H1 (cell line): ENCODE measurements around the gene VIPR2. TPM values are rescaled to one million over a fixed set of nuclear protein-coding genes. Genes with fewer than 3 reads are reported as not detected.

ENCODE experiments used
- CTCF ChIA-PET: fragments of 300-600 bp; sonication (Branson Sonifier 250); formaldehyde crosslinking; loops from one replicate; lab custom pipeline; 2021; ENCODE audit not compliant: partially characterized antibody; lab: Charles Lee
- POLR2A ChIA-PET: fragments of 300-600 bp; sonication (Branson Sonifier 250); formaldehyde crosslinking; loops from one replicate; lab custom pipeline; 2021; ENCODE audit warnings: inconsistent platforms; ENCODE audit not compliant: partially characterized antibody; lab: Charles Lee
- DNase-seq, 2 experiments: peaks; one replicate each; pipeline versions ENCODE4 v3.0.0 to v3.0.0-alpha.2; 2010 to 2022; ENCODE audit warnings: low spot score in 2 of 2, low read depth in 1 of 2, mixed read lengths in 1 of 2
- FAIRE-seq: peaks from 2 replicates; lab custom pipeline; 2011; peaks lifted over from hg19 to GRCh38; lab: Jason Lieb, UNC
- H2AFZ ChIP-seq: 2 replicates; pipeline ENCODE4 v1.8.1; 2012; ENCODE audit warnings: low read length, inconsistent platforms
- H2AK5ac ChIP-seq: 2 replicates; pipeline ENCODE4 v1.6.1; 2013; ENCODE audit warnings: low read depth, low read length
- H2BK120ac ChIP-seq: replicated peaks from 2 replicates; pipeline ENCODE3; 2013; ENCODE audit warnings: low read depth, low read length, inconsistent platforms
- H2BK12ac ChIP-seq: 2 replicates; pipeline ENCODE4 v1.6.1; 2013; ENCODE audit warnings: low read depth, low read length
- H2BK15ac ChIP-seq: 2 replicates; pipeline ENCODE4 v1.6.1; 2013; ENCODE audit warnings: low read length
- H2BK20ac ChIP-seq: 2 replicates; pipeline ENCODE4 v1.6.1; 2013; ENCODE audit warnings: low read length
- H2BK5ac ChIP-seq: 2 replicates; pipeline ENCODE4 v1.6.1; 2013; ENCODE audit warnings: low read depth, low read length
- H3K14ac ChIP-seq: 2 replicates; pipeline ENCODE4 v1.6.1; 2013; ENCODE audit warnings: inconsistent platforms; ENCODE audit not compliant: insufficient read length
- H3K18ac ChIP-seq: 2 replicates; pipeline ENCODE4 v1.6.1; 2013; ENCODE audit warnings: low read length; ENCODE audit errors: extremely low read depth
- H3K23ac ChIP-seq: 2 replicates; pipeline ENCODE4 v1.6.1; 2013; ENCODE audit warnings: inconsistent platforms; ENCODE audit not compliant: insufficient read length
- H3K23me2 ChIP-seq: 2 replicates; pipeline ENCODE4 v1.6.1; 2013; ENCODE audit warnings: low read depth, low read length
- H3K27ac ChIP-seq: 2 replicates; pipeline ENCODE4 v1.6.1; 2011; ENCODE audit warnings: low read depth, low read length, inconsistent platforms
- H3K27me3 ChIP-seq, 4 experiments: replicated peaks in 1 of 4; 1 replicate in 1 of 4; 2 replicates in 3 of 4; pipeline versions ENCODE4 v1.6.1 to v1.8.1; 2011 to 2013; ENCODE audit warnings: low read length in 3 of 4, mild to moderate bottlenecking in 3 of 4, inconsistent platforms in 2 of 4, mixed read lengths in 2 of 4, moderate library complexity in 1 of 4; ENCODE audit not compliant: control insufficient read depth in 3 of 4, insufficient read depth in 3 of 4; ENCODE audit errors: extremely low read depth in 1 of 4
- H3K36me3 ChIP-seq, 4 experiments: 2 replicates each; pipeline versions ENCODE4 v1.6.1 to v1.8.1; 2011 to 2013; ENCODE audit warnings: mild to moderate bottlenecking in 4 of 4, low read length in 3 of 4, moderate library complexity in 2 of 4, control low read depth in 1 of 4, inconsistent platforms in 1 of 4; ENCODE audit not compliant: insufficient read depth in 4 of 4, control insufficient read depth in 2 of 4
- H3K4ac ChIP-seq: replicated peaks from 2 replicates; pipeline ENCODE3; 2013; ENCODE audit warnings: low read length, low read depth, mixed read lengths, inconsistent platforms; ENCODE audit not compliant: insufficient read length
- H3K4me1 ChIP-seq, 4 experiments: replicated peaks in 1 of 4; 1 replicate in 1 of 4; 2 replicates in 3 of 4; pipeline versions ENCODE4 v1.6.1 to v1.8.1; 2011 to 2013; ENCODE audit warnings: low read length in 3 of 4, inconsistent platforms in 2 of 4, mixed read lengths in 1 of 4; ENCODE audit not compliant: insufficient read depth in 4 of 4, control insufficient read depth in 3 of 4
- H3K4me2 ChIP-seq, 2 experiments: 2 replicates each; pipeline versions ENCODE4 v1.6.1 to v1.8.1; 2011 to 2013; ENCODE audit warnings: low read depth in 2 of 2, low read length in 2 of 2, control low read depth in 1 of 2, inconsistent platforms in 1 of 2, mild to moderate bottlenecking in 1 of 2; ENCODE audit not compliant: insufficient read depth in 1 of 2
- H3K4me3 ChIP-seq, 4 experiments: fragments of 200-600, 300-600 bp in 1 of 4; sonication (generic), shearing (Covaris generic), sonication (Bioruptor Twin) in 1 of 4; 2 replicates each; pipeline versions ENCODE4 v1.5.1 to v1.8.1; 2011 to 2016; ENCODE audit warnings: low read length in 4 of 4, low read depth in 3 of 4, control low read depth in 2 of 4, inconsistent platforms in 2 of 4, mild to moderate bottlenecking in 2 of 4, mixed read lengths in 1 of 4, moderate library complexity in 1 of 4; ENCODE audit not compliant: insufficient read depth in 2 of 4; ENCODE audit errors: extremely low read depth in 1 of 4
- H3K56ac ChIP-seq: replicated peaks from 2 replicates; pipeline ENCODE3; 2013; ENCODE audit warnings: low read depth, mild to moderate bottlenecking, mixed read lengths, low read length, inconsistent platforms; ENCODE audit not compliant: insufficient read length
- H3K79me1 ChIP-seq: 2 replicates; pipeline ENCODE4 v1.6.1; 2013; ENCODE audit warnings: low read depth, low read length, control low read depth
- H3K79me2 ChIP-seq, 2 experiments: 2 replicates each; pipeline versions ENCODE4 v1.6.1 to v1.8.1; 2012 to 2013; ENCODE audit warnings: low read length in 2 of 2, mild to moderate bottlenecking in 2 of 2, inconsistent platforms in 1 of 2; ENCODE audit not compliant: insufficient read depth in 2 of 2, control insufficient read depth in 1 of 2
- H3K9ac ChIP-seq, 4 experiments: replicated peaks in 1 of 4; 1 replicate in 1 of 4; 2 replicates in 3 of 4; pipeline versions ENCODE4 v1.6.1 to v1.8.1; 2011 to 2013; ENCODE audit warnings: low read depth in 3 of 4, low read length in 3 of 4, control low read depth in 2 of 4, mild to moderate bottlenecking in 2 of 4, moderate library complexity in 2 of 4, inconsistent platforms in 1 of 4; ENCODE audit errors: extremely low read depth in 1 of 4
- H3K9me3 ChIP-seq, 2 experiments: 2 replicates each; pipeline versions ENCODE4 v1.6.1 to v1.8.1; 2012 to 2013; ENCODE audit warnings: mild to moderate bottlenecking in 2 of 2, moderate library complexity in 2 of 2, control low read depth in 1 of 2, inconsistent platforms in 1 of 2, low read depth in 1 of 2, low read length in 1 of 2, mixed read lengths in 1 of 2; ENCODE audit not compliant: insufficient read depth in 2 of 2
- H4K20me1 ChIP-seq, 2 experiments: replicated peaks in 1 of 2; 2 replicates each; pipeline versions ENCODE3 to v1.8.1; 2011 to 2013; ENCODE audit warnings: inconsistent platforms in 2 of 2, low read length in 2 of 2, mild to moderate bottlenecking in 1 of 2; ENCODE audit not compliant: insufficient read depth in 2 of 2, control insufficient read depth in 1 of 2
- H4K5ac ChIP-seq: 2 replicates; pipeline ENCODE4 v1.6.1; 2013; ENCODE audit warnings: low read length, low read depth, mixed read lengths, inconsistent platforms; ENCODE audit not compliant: insufficient read length
- H4K8ac ChIP-seq: 2 replicates; pipeline ENCODE4 v1.8.0; 2013; ENCODE audit warnings: mild to moderate bottlenecking, moderate library complexity, low read length, inconsistent platforms; ENCODE audit not compliant: insufficient read depth; ENCODE audit errors: extremely low read depth
- H4K91ac ChIP-seq: replicated peaks from 2 replicates; pipeline ENCODE3; 2013; ENCODE audit warnings: low read length, mixed read lengths, inconsistent platforms; ENCODE audit not compliant: insufficient read length
- CBX8 ChIP-seq: fragments of 300-800, 300-1000 bp; sonication (generic); IDR thresholded peaks from 2 replicates; pipeline ENCODE4 v1.7.1; 2016; ENCODE audit warnings: low read depth, low read length, borderline replicate concordance
- CHD2 ChIP-seq: IDR thresholded peaks from 2 replicates; pipeline ENCODE4 v1.6.1; 2012; ENCODE audit warnings: low read length, improper control_type of control experiment
- CTBP2 ChIP-seq: IDR thresholded peaks from 2 replicates; pipeline ENCODE4 v1.7.0; 2011; ENCODE audit warnings: borderline replicate concordance, mild to moderate bottlenecking, moderate library complexity, mixed read lengths, low read length; ENCODE audit not compliant: insufficient read depth, insufficient read length
- EP300 ChIP-seq, 2 experiments: IDR thresholded peaks; 1 replicate in 1 of 2; 2 replicates in 1 of 2; pipeline ENCODE4 v1.6.1; 2011 to 2012; ENCODE audit warnings: low read depth in 2 of 2, low read length in 2 of 2, mild to moderate bottlenecking in 2 of 2, borderline replicate concordance in 1 of 2, inconsistent platforms in 1 of 2, moderate library complexity in 1 of 2
- GABPA ChIP-seq: IDR thresholded peaks from 2 replicates; pipeline ENCODE4 v1.6.1; 2011; ENCODE audit warnings: mild to moderate bottlenecking, low read length, moderate library complexity, borderline replicate concordance; ENCODE audit not compliant: insufficient read depth
- GTF2F1 ChIP-seq: IDR thresholded peaks from 2 replicates; pipeline ENCODE4 v1.6.1; 2012; ENCODE audit warnings: low read depth, low read length, improper control_type of control experiment, borderline replicate concordance
- HDAC6 ChIP-seq: IDR thresholded peaks from one replicate; pipeline ENCODE4 v1.7.1; 2012; ENCODE audit warnings: low read depth, mild to moderate bottlenecking, inconsistent platforms, low read length, moderate library complexity
- POLR2A ChIP-seq, 2 experiments: IDR thresholded peaks; 1 replicate in 1 of 2; 2 replicates in 1 of 2; pipeline ENCODE4 v1.6.1; 2011; ENCODE audit warnings: low read depth in 2 of 2, low read length in 2 of 2, mild to moderate bottlenecking in 2 of 2; ENCODE audit errors: control extremely low read depth in 1 of 2
- RAD21 ChIP-seq, 2 experiments: IDR thresholded peaks in 1 of 2; conservative IDR thresholded peaks in 1 of 2; 2 replicates each; pipeline ENCODE4 v1.6.1; 2011; ENCODE audit warnings: low read depth in 2 of 2, low read length in 2 of 2, improper control_type of control experiment in 1 of 2, inconsistent platforms in 1 of 2, mild to moderate bottlenecking in 1 of 2, moderate library complexity in 1 of 2
- RBBP5 ChIP-seq: IDR thresholded peaks from 2 replicates; pipeline ENCODE4 v1.7.1; 2012; ENCODE audit warnings: low read depth, mild to moderate bottlenecking, inconsistent platforms, low read length, moderate library complexity, borderline replicate concordance
- SIN3A ChIP-seq, 2 experiments: IDR thresholded peaks in 1 of 2; conservative IDR thresholded peaks in 1 of 2; 2 replicates each; pipeline ENCODE4 v1.6.1; 2011 to 2012; ENCODE audit warnings: low read length in 2 of 2, improper control_type of control experiment in 1 of 2, low read depth in 1 of 2, mild to moderate bottlenecking in 1 of 2
- SIRT6 ChIP-seq: IDR thresholded peaks from one replicate; pipeline ENCODE4 v1.7.1; 2012; ENCODE audit warnings: low read length, inconsistent platforms
- YY1 ChIP-seq: IDR thresholded peaks from 2 replicates; pipeline ENCODE4 v1.6.1; 2011; ENCODE audit warnings: low read depth, mild to moderate bottlenecking, low read length
- WGBS, 2 experiments: shearing (Covaris generic) in 1 of 2; methylation state at CpG; one replicate each; pipeline versions ENCODE4 v1.1.6 to v1.1.7; 2013 to 2015; ENCODE audit warnings: low lambda C conversion rate in 2 of 2, mixed read lengths in 2 of 2, inconsistent platforms in 1 of 2, low coverage in 1 of 2, missing lambda C conversion rate in 1 of 2; ENCODE audit not compliant: insufficient replicate concordance in 2 of 2, insufficient coverage in 1 of 2, insufficient read length in 1 of 2; ENCODE audit errors: extremely low coverage in 1 of 2, missing lambda C conversion rate in 1 of 2; 5-methylcytosine and 5-hydroxymethylcytosine counted together
- polyA plus RNA-seq, 7 experiments: library from polyadenylated mRNA; depleted of rRNA in 3 of 7; stranded (reverse) in 5 of 7; unstranded in 2 of 7; fragments of >200 nt in 5 of 7; fragments of 200-250 nt in 2 of 7; gene quantifications; 1 replicate in 5 of 7; 2 replicates in 1 of 7; 4 replicates in 1 of 7; pipeline versions ENCODE4 v1.2.1 to v1.2.3, GENCODE V29; 2011 to 2013; ENCODE audit warnings: missing spikeins in 2 of 7, mixed read lengths in 2 of 7
- total RNA-seq: library from RNA; stranded (reverse); fragmentation: NEBNext Ultra II Directional; extraction: Animal tissue kit (Norgen Biotek cat#: 25700); gene quantifications from 2 replicates; pipeline ENCODE4 v1.2.1, GENCODE V29; 2021

The VIPR2 gene
- total and polyA plus RNA-seq, 2 of the 8 experiments (the other 6 are each of a cell fraction or from before 2014, with no cell fraction given): 2.4 to 6.3 TPM

GRCh38 chr7:159130199-159130775 is 14.4 kb downstream of the VIPR2 start:
- H3K14ac ChIP-seq: no peak overlapping the region
- H3K79me1 ChIP-seq: no peaks in the 10 kb centered on the region
- H3K9me3 ChIP-seq: no peaks in the 10 kb centered on the region
- no peak overlapping the region for H4K8ac ChIP-seq
- no peak overlapping the region for H2BK120ac ChIP-seq
- no peak overlapping the region for H2AFZ ChIP-seq
- no peaks in the 10 kb centered on the region; a peak in 1 of 7 replicates for H3K27me3 ChIP-seq
- H3K18ac ChIP-seq: no peak overlapping the region
- FAIRE-seq (no peak), DNase-seq (no peak)
- no peak overlapping the region for H3K4me2 ChIP-seq
- no peak overlapping the region for H2BK15ac ChIP-seq
- H2AK5ac ChIP-seq: no peak overlapping the region
- no peaks in the 10 kb centered on the region for H3K79me2 ChIP-seq
- no peak overlapping the region for H3K27ac ChIP-seq
- H3K4ac ChIP-seq: no peak overlapping the region
- H4K20me1 ChIP-seq: no peaks in the 10 kb centered on the region
- H3K56ac ChIP-seq: no peak overlapping the region
- no peak overlapping the region for H4K91ac ChIP-seq
- H3K23me2 ChIP-seq: no peaks in the 10 kb centered on the region
- no peak overlapping the region for H2BK12ac ChIP-seq
- no peak overlapping the region for H2BK20ac ChIP-seq
- H3K4me1 ChIP-seq: peaks cover 0 to 7% (median 4%) of the 10 kb centered on the region in 4 experiments; a peak in 4 of 7 replicates
- POLR2A ChIA-PET: no interaction called here
- H4K5ac ChIP-seq: no peak overlapping the region
- no peak overlapping the region for H3K9ac ChIP-seq
- no peaks in the 10 kb centered on the region for H3K36me3 ChIP-seq
- H3K4me3 ChIP-seq: no peak overlapping the region
- no peak overlapping the region for H3K23ac ChIP-seq
- no peak overlapping the region for H2BK5ac ChIP-seq
- WGBS, 2 experiments: 87% methylated on average over 9 of the region's 9 CpGs; no CpG with 5 or more reads in 1 of the 2 experiments
- CTCF ChIA-PET: interaction anchor here (2.1 kb wide), 1 partner anchor 10 kb away, joined by 8 read pairs; no protein-coding TSS in a partner anchor
- TF ChIP-seq GABPA: no peak
- no peak for TF ChIP-seq RAD21 (IDR thresholded peaks at IDR 0.05 in 1 of 2, conservative IDR thresholded peaks at IDR 0.05 in 1 of 2; ENCODE audit: low read depth in 2 of 2, low read length in 2 of 2)
- no peak for TF ChIP-seq HDAC6
- no peak for TF ChIP-seq POLR2A (IDR thresholded peaks at IDR 0.05; ENCODE audit: control extremely low read depth in 1 of 2, low read depth in 2 of 2, low read length in 2 of 2)
- TF ChIP-seq RBBP5: no peak
- TF ChIP-seq CBX8: no peak
- no peak for TF ChIP-seq YY1
- no peak for TF ChIP-seq GTF2F1
- no peak for TF ChIP-seq SIN3A (conservative IDR thresholded peaks at IDR 0.05 in 1 of 2, IDR thresholded peaks at IDR 0.05 in 1 of 2; ENCODE audit: low read depth in 1 of 2, low read length in 2 of 2)
- no peak for TF ChIP-seq CTBP2
- no peak for TF ChIP-seq CHD2
- TF ChIP-seq EP300 (IDR thresholded peaks at IDR 0.05; ENCODE audit: borderline replicate concordance in 1 of 2, low read depth in 2 of 2, low read length in 2 of 2): no peak
- no peak for TF ChIP-seq SIRT6
